Spleen (tissue), 11 donors: ENCODE measurements around the gene SNX27. TPM values are rescaled to one million over a fixed set of nuclear protein-coding genes. Genes with fewer than 3 reads are reported as not detected.
A peak's percentile ranks its signal among the peaks of the same experiment; 100 is the strongest.
"Not testable (repeated sequence)": the region's sequence is repeated elsewhere in the genome, so short reads cannot be mapped to it uniquely, and the experiment has no call there.

Experiments
- DNase-seq: peaks from one replicate; pipeline ENCODE4 v3.0.0-alpha.2; 2020
- H3K27ac ChIP-seq, 8 donors: fragments of 200-600 bp; sonication (generic) in 7 of 8; 1 replicate in 4 of 8; 2 replicates in 4 of 8; pipeline versions ENCODE4 v1.5.0 to v1.8.0; 2016 to 2021; ENCODE audit warnings: inconsistent platforms in 4 of 8, mild to moderate bottlenecking in 4 of 8, moderate library complexity in 1 of 8
- H3K27me3 ChIP-seq, 7 donors: fragments of 200-600 bp; sonication (generic) in 6 of 7; replicated peaks in 1 of 7; 1 replicate in 4 of 7; 2 replicates in 3 of 7; pipeline versions ENCODE4 v1.5.0 to v1.8.0; 2016 to 2021; ENCODE audit warnings: inconsistent platforms in 3 of 7, mild to moderate bottlenecking in 1 of 7
- H3K36me3 ChIP-seq, 6 donors: fragments of 200-600 bp; sonication (generic) in 5 of 6; 1 replicate in 4 of 6; 2 replicates in 2 of 6; pipeline versions ENCODE4 v1.5.0 to v1.8.0; 2016 to 2021; ENCODE audit warnings: inconsistent platforms in 2 of 6
- H3K4me1 ChIP-seq, 6 donors: fragments of 200-600 bp; sonication (generic) in 5 of 6; 1 replicate in 3 of 6; 2 replicates in 3 of 6; pipeline versions ENCODE4 v1.5.0 to v1.8.0; 2016 to 2021; ENCODE audit warnings: inconsistent platforms in 3 of 6
- H3K4me3 ChIP-seq, 8 donors: fragments of 200-600 bp; sonication (generic) in 7 of 8; 1 replicate in 4 of 8; 2 replicates in 4 of 8; pipeline versions ENCODE4 v1.5.0 to v1.8.0; 2016 to 2021; ENCODE audit warnings: inconsistent platforms in 4 of 8, mild to moderate bottlenecking in 4 of 8, moderate library complexity in 2 of 8
- H3K9me3 ChIP-seq, 8 donors: fragments of 200-600 bp; sonication (generic) in 7 of 8; 1 replicate in 4 of 8; 2 replicates in 4 of 8; pipeline versions ENCODE4 v1.5.0 to v1.8.0; 2016 to 2021; ENCODE audit warnings: inconsistent platforms in 4 of 8
- CTCF ChIP-seq, 11 experiments: fragments of 200-600 bp in 7 of 11; fragments of 450-650 bp in 4 of 11; sonication (generic) in 4 of 11; IDR thresholded peaks in 8 of 11; conservative IDR thresholded peaks in 3 of 11; 1 replicate in 7 of 11; 2 replicates in 4 of 11; pipeline versions ENCODE4 v1.4.0 to v1.8.0; 2016 to 2021; ENCODE audit warnings: antibody characterized with exemption in 11 of 11, inconsistent platforms in 4 of 11, mild to moderate bottlenecking in 1 of 11
- POLR2A ChIP-seq, 3 donors: fragments of 450-650 bp; IDR thresholded peaks; one replicate each; pipeline ENCODE4 v1.5.1; 2017; ENCODE audit warnings: antibody characterized with exemption in 3 of 3, mild to moderate bottlenecking in 1 of 3
- POLR2AphosphoS5 ChIP-seq, 3 donors: sonication (generic); formaldehyde crosslinking; IDR thresholded peaks; one replicate each; pipeline ENCODE4 v1.5.1; 2017; ENCODE audit warnings: antibody characterized with exemption in 3 of 3
- WGBS, 5 donors: extraction: QIAGEN DNeasy Blood & Tissue Kit in 3 of 5; methylation state at CpG; one replicate each; pipeline versions ENCODE4 v1.1.5 to v1.1.7; 2013 to 2018; 5-methylcytosine and 5-hydroxymethylcytosine counted together
- intact Hi-C: fragments of 100-400 bp; cut with DNase I; formaldehyde crosslinking; loops from one replicate; pipeline ENCODE4 v1.15.0; 2023; ENCODE audit warnings: low total_unique reads
- polyA plus RNA-seq, 3 donors: library from polyadenylated mRNA; stranded (reverse); fragments of 200-250 nt; gene quantifications; one replicate each; pipeline ENCODE4 v1.2.1, GENCODE V29; 2013
- total RNA-seq, 7 donors: library from RNA; depleted of rRNA in 3 of 7; stranded (reverse); fragments of >200 nt in 3 of 7; fragmentation: NEBNext Ultra II Directional in 4 of 7; extraction: Animal tissue kit (Norgen Biotek cat#: 25700) in 4 of 7; gene quantifications; one replicate each; pipeline versions ENCODE4 v1.1.0 to v1.2.1, GENCODE V29; 2016 to 2021
- donor health status: healthy with polysubstance abuse.
- donor health status: DM: no; HTN: no; CAD: no; lungs with moderate emphysema.
- donor health status: DM: no; HTN: no; CAD: no.
- donor health status: Bipolar disorder and iron deficiency.
- donor health status: healthy.
- donor health status: DM: no; HTN: no; CAD: no.
- donor health status: DM: yes; HTN: yes; CAD: no.

Gene SNX27
- total and polyA plus RNA-seq, 10 donors = 3.1 to 69.6 (median 48.3) TPM

GRCh38 chr1:151618003-151618402 is 6.2 kb downstream of the SNX27 start:
- DNase-seq = no peak
- Histone ChIP-seq H3K4me1 (peaks cover 8 to 100% (median 69%) of the 10 kb centered on the region in 6 donors), H3K27ac (peak overlapping the region in 1 of 8 donors; percentile 75), H3K27me3 (no peaks in the 10 kb centered on the region), H3K9me3 (no peaks in the 10 kb centered on the region), H3K4me3 (no peak overlapping the region), H3K36me3 (peaks cover 0 to 22% (median 0%) of the 10 kb centered on the region in 6 donors)
- WGBS, 5 donors = 85 to 96% (median 94%) methylated on average over 3 of the region's 3 CpGs
- intact Hi-C loops = no loop called here
- no peak for TF ChIP-seq CTCF (IDR thresholded peaks at IDR 0.05 in 8 of 11, conservative IDR thresholded peaks at IDR 0.05 in 3 of 11)
- TF ChIP-seq POLR2A (IDR thresholded peaks at IDR 0.05) = no peak
- TF ChIP-seq POLR2AphosphoS5 (IDR thresholded peaks at IDR 0.05) = no peak

GRCh38 chr1:151618470-151618869 is 6.6 kb downstream of the SNX27 start:
- H3K4me1 ChIP-seq = peaks cover 6 to 97% (median 64%) of the 10 kb centered on the region in 6 donors
- intact Hi-C loops = no loop called here
- H3K9me3 ChIP-seq = no peaks in the 10 kb centered on the region

GRCh38 chr1:151618996-151619395 is 7.1 kb downstream of the SNX27 start:
- DNase-seq, intact Hi-C loops, H3K4me3 ChIP-seq, H3K27me3 ChIP-seq, H3K9me3 ChIP-seq: not testable (repeated sequence)
- Histone ChIP-seq H3K4me1 (peaks cover under 1 to 92% (median 59%) of the 10 kb centered on the region in 6 donors), H3K27ac (peak overlapping the region in 4 of 8 donors; percentile 41 to 75 (median 56)), H3K36me3 (peaks cover 0 to 31% (median 0%) of the 10 kb centered on the region in 6 donors)
- WGBS, 5 donors = 86 to 94% (median 93%) methylated on average over 6 of the region's 6 CpGs

More at GRCh38 chr1:151618470-151618869, 6.6 kb downstream of the SNX27 start:
- Histone ChIP-seq H3K36me3 (peaks cover 0 to 27% (median 0%) of the 10 kb centered on the region in 6 donors), H3K27ac (peak overlapping the region in 2 of 8 donors; percentile 53 to 75), H3K4me3 (no peak overlapping the region), H3K27me3 (no peaks in the 10 kb centered on the region)
- TF ChIP-seq POLR2AphosphoS5 (IDR thresholded peaks at IDR 0.05) = no peak
- no peak for TF ChIP-seq POLR2A (IDR thresholded peaks at IDR 0.05)
- no peak for TF ChIP-seq CTCF (IDR thresholded peaks at IDR 0.05 in 8 of 11, conservative IDR thresholded peaks at IDR 0.05 in 3 of 11)
- no peak for DNase-seq

- Histone ChIP-seq H3K36me3 (peaks cover 0 to 26% (median 0%) of the 10 kb centered on the region in 6 donors), H3K27me3 (no peaks in the 10 kb centered on the region), H3K9me3 (no peaks in the 10 kb centered on the region), H3K27ac (peak overlapping the region in 7 of 8 donors; percentile 16 to 75 (median 42)), H3K4me3 (no peak overlapping the region), H3K4me1 (peaks cover 0 to 86% (median 53%) of the 10 kb centered on the region in 6 donors)
- 79 to 89% (median 82%) methylated on average over 6 of the region's 6 CpGs for WGBS, 5 donors
- TF ChIP-seq CTCF (IDR thresholded peaks at IDR 0.05 in 8 of 11, conservative IDR thresholded peaks at IDR 0.05 in 3 of 11) = no peak
- no peak for TF ChIP-seq POLR2A (IDR thresholded peaks at IDR 0.05)
- TF ChIP-seq POLR2AphosphoS5 (IDR thresholded peaks at IDR 0.05) = no peak
- DNase-seq = no peak
- intact Hi-C loops = no loop called here
Measured at GRCh38 chr1:151619489-151620093, 7.7 kb downstream of the SNX27 start.
